A673 (cell line): Measurements from ENCODE around the gene NDUFAF2. TPM values are rescaled to one million over a fixed set of nuclear protein-coding genes. Genes with fewer than 3 reads are reported as not detected.

Experiments used
- BruUV-seq: library from RNA; stranded (reverse); fragments of 400-500 nt; replicated peaks from 2 replicates; lab custom pipeline; 2021; lab: Mats Ljungman, UMichigan
- CTCF ChIA-PET: fragments of 300-600 bp; sonication (Branson Sonifier 250); formaldehyde crosslinking; loops from one replicate; lab custom pipeline; 2022; ENCODE audit warnings: antibody characterized with exemption; lab: Charles Lee
- POLR2A ChIA-PET: fragments of 300-600 bp; sonication (Branson Sonifier 250); formaldehyde crosslinking; loops from one replicate; lab custom pipeline; 2022; ENCODE audit warnings: antibody characterized with exemption; ENCODE audit not compliant: low non-redundant PET; lab: Charles Lee
- DNase-seq: peaks from one replicate; pipeline ENCODE4 v3.0.0-alpha.2; 2015; ENCODE audit warnings: low spot score
- H3K27ac ChIP-seq: fragments of 200-600 bp; sonication (generic); 2 replicates; pipeline ENCODE4 v1.5.1; 2016; ENCODE audit warnings: mixed run types, low read depth, mild to moderate bottlenecking, mixed read lengths, antibody characterized with exemption, low read length; ENCODE audit not compliant: poor library complexity, severe bottlenecking
- H3K27me3 ChIP-seq: fragments of 200-600 bp; sonication (generic); replicated peaks from 2 replicates; pipeline ENCODE4 v1.6.1; 2017; ENCODE audit warnings: mixed run types, low read depth, mild to moderate bottlenecking, mixed read lengths, antibody characterized with exemption, low read length; ENCODE audit not compliant: insufficient read depth, poor library complexity
- H3K36me3 ChIP-seq: fragments of 200-600 bp; sonication (generic); 2 replicates; pipeline ENCODE4 v1.6.1; 2016; ENCODE audit warnings: mixed run types, mild to moderate bottlenecking, mixed read lengths, antibody characterized with exemption, low read length; ENCODE audit not compliant: insufficient read depth, poor library complexity, severe bottlenecking
- H3K4me1 ChIP-seq: fragments of 200-600 bp; sonication (generic); 2 replicates; pipeline ENCODE4 v1.6.1; 2017; ENCODE audit warnings: mixed run types, mild to moderate bottlenecking, mixed read lengths, antibody characterized with exemption, low read length; ENCODE audit not compliant: insufficient read depth, poor library complexity, severe bottlenecking
- H3K4me3 ChIP-seq: fragments of 200-600 bp; sonication (generic); 2 replicates; pipeline ENCODE4 v1.5.1; 2016; ENCODE audit warnings: low read depth, mixed run types, mild to moderate bottlenecking, mixed read lengths, low read length; ENCODE audit not compliant: poor library complexity, severe bottlenecking
- H3K9me3 ChIP-seq: fragments of 200-600 bp; sonication (generic); 2 replicates; pipeline ENCODE4 v1.6.1; 2016; ENCODE audit warnings: mixed run types, low read depth, mild to moderate bottlenecking, mixed read lengths, antibody characterized with exemption, low read length; ENCODE audit not compliant: poor library complexity, severe bottlenecking
- CTCF ChIP-seq: fragments of 300-800, 200-600 bp; sonication (generic); conservative IDR thresholded peaks from 2 replicates; pipeline ENCODE4 v1.5.1; 2017; ENCODE audit warnings: low read depth, mild to moderate bottlenecking, antibody characterized with exemption, low read length, moderate library complexity, mixed read lengths
- EZH2 ChIP-seq: fragments of 200-600 bp; sonication (generic); IDR thresholded peaks from 2 replicates; pipeline ENCODE4 v1.6.1; 2017; ENCODE audit warnings: borderline replicate concordance, low read depth, mild to moderate bottlenecking, mixed read lengths, antibody characterized with exemption, low read length; ENCODE audit not compliant: poor library complexity, severe bottlenecking
- intact Hi-C: fragments of 100-400 bp; cut with micrococcal nuclease; formaldehyde crosslinking; loops from one replicate; pipeline ENCODE4 v1.10.0; 2022; ENCODE audit not compliant: unreplicated experiment
- total RNA-seq: library from RNA; stranded (reverse); gene quantifications from 2 replicates; pipeline ENCODE4 v1.2.3, GENCODE V29; 2021

The NDUFAF2 gene
- total RNA-seq, 1 experiment from 2014 or later, result 61.6 TPM

GRCh38 chr5:61055434-61056006 is 110.5 kb downstream of the NDUFAF2 start:
- H3K4me3 ChIP-seq, result no peak overlapping the region
- no peak overlapping the region for H3K27ac ChIP-seq
- intact Hi-C loops, result loop anchor here (2.0 to 10.0 kb wide), 6 partner anchors 107 to 1089 kb away; partner anchors contain the start of genes SMIM15 and ZSWIM6
- no TSS peak for BruUV-seq
- TF ChIP-seq CTCF (peak; percentile 75), EZH2 (no peak)
- no peaks in the 10 kb centered on the region for H3K27me3 ChIP-seq
- CTCF ChIA-PET, result interaction anchor here (0.6 kb wide), 1 partner anchor 94 kb away, joined by 3 read pairs; no protein-coding TSS in a partner anchor
- no peaks in the 10 kb centered on the region for H3K9me3 ChIP-seq
- DNase-seq, result peak; percentile 75
- no peaks in the 10 kb centered on the region for H3K36me3 ChIP-seq
- POLR2A ChIA-PET, result no interaction called here
- peaks cover 24% of the 10 kb centered on the region for H3K4me1 ChIP-seq

GRCh38 chr5:61059499-61059898 is 114.5 kb downstream of the NDUFAF2 start:
- Histone ChIP-seq H3K4me3 (no peak overlapping the region), H3K4me1 (no peaks in the 10 kb centered on the region), H3K36me3 (no peaks in the 10 kb centered on the region), H3K27me3 (no peaks in the 10 kb centered on the region), H3K9me3 (peaks cover 5% of the 10 kb centered on the region), H3K27ac (no peak overlapping the region)
- DNase-seq, result no peak
- POLR2A ChIA-PET, result interaction anchor here (0.6 kb wide), 1 partner anchor 87 kb away, joined by 3 read pairs; no protein-coding TSS in a partner anchor
- CTCF ChIA-PET, result no interaction called here
- BruUV-seq, result no TSS peak
- intact Hi-C loops, result loop anchor here (5.0 to 10.0 kb wide), 5 partner anchors 103 to 1085 kb away; partner anchors contain the start of genes SMIM15 and ZSWIM6
- TF ChIP-seq CTCF, result no peak
- no peak for TF ChIP-seq EZH2

- Histone ChIP-seq H3K27me3 (no peaks in the 10 kb centered on the region), H3K9me3 (no peaks in the 10 kb centered on the region), H3K36me3 (no peaks in the 10 kb centered on the region), H3K4me3 (no peak overlapping the region), H3K4me1 (no peaks in the 10 kb centered on the region), H3K27ac (no peak overlapping the region)
- DNase-seq, result no peak
- no TSS peak for BruUV-seq
- CTCF ChIA-PET, result no interaction called here
- intact Hi-C loops, result no loop called here
- TF ChIP-seq EZH2 (no peak), CTCF (no peak)
- POLR2A ChIA-PET, result no interaction called here
Observed at GRCh38 chr5:61069150-61069549, 124.1 kb downstream of the NDUFAF2 start.
